HG02973 (cell line): ENCODE data around the gene L3MBTL2.

Experiments
- ATAC-seq: cut with Tn5 transposase; IDR thresholded peaks from one replicate; pipeline ENCODE4 v1.9.1; 2021; ENCODE audit warnings: moderate library complexity; ENCODE audit not compliant: unreplicated experiment

L3MBTL2 gene

DNA sequence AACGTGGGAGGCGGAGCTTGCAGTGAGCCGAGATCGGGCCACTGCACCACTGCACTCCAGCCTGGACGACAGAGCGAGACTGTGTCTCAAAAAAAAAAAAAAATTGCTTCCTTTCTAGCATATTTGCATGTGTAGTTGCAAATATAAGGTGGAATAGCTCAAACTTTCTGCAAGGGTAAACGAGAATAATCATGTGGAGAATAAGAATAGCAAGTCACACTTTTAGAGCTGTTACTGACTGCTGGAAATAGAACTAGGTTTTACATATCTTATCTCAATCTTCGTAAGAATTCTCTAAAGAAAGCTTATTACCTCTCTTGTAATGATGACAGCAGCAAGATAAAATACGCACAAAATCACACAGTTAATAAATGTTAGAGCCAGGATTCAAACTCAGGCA, 1.6 kb downstream of the L3MBTL2 start:
- no peak for ATAC-seq

DNA sequence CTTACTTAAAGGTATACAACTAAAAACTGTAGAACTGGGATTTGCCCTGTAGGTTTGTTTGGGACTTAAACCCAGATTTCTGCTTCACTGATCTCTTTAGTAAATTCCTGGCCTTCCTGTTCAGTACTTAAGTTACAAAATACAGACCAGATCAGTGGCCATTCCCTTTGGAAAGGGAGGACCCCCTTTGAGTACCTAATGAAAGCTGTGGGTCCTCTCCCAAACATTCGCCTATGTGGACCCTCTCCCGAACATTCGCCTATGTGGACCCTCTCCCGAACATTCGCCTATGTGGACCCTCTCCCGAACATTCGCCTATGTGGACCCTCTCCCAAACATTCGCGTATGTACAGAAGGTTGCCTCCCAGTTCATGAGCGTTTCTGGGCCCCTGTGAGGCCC, 10.3 kb downstream of the L3MBTL2 start:
- no peak for ATAC-seq

DNA sequence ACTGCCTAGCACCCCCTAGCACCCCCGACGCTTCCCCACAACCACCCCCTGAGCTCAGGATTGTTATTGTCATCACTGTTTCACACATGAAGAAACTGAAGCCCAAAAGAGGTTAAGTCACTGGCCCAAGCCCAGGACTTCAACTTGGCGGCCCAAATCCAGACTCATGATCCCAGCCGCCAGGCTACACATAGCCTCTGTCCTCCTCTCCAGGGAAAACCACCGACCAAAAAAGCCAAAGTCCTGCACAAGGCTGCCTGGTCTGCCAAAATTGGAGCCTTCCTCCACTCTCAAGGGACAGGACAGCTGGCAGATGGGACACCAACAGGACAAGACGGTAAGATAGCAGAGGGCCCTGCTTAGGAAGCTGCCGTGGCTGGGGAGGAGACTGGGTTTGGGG, 10.8 kb downstream of the L3MBTL2 start:
- ATAC-seq: no peak

DNA sequence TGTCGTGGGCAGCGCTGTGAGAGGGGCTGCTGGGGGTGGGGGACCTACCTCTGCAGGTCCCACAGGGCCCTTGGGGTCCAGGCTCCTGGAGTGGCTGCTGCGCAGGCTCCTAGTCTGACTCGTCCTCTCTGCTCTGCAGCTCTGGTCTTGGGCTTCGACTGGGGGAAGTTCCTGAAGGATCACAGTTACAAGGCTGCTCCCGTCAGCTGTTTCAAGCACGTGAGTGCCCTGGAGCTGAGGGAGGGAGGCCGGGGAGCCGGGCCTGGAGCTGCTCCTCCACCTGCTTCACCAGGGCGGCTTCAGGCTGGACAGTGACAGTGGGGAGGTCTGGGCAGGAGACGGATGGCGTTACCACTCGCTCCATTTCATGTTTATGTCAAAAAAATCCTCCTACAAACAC, 11.9 kb downstream of the L3MBTL2 start:
- no peak for ATAC-seq

DNA sequence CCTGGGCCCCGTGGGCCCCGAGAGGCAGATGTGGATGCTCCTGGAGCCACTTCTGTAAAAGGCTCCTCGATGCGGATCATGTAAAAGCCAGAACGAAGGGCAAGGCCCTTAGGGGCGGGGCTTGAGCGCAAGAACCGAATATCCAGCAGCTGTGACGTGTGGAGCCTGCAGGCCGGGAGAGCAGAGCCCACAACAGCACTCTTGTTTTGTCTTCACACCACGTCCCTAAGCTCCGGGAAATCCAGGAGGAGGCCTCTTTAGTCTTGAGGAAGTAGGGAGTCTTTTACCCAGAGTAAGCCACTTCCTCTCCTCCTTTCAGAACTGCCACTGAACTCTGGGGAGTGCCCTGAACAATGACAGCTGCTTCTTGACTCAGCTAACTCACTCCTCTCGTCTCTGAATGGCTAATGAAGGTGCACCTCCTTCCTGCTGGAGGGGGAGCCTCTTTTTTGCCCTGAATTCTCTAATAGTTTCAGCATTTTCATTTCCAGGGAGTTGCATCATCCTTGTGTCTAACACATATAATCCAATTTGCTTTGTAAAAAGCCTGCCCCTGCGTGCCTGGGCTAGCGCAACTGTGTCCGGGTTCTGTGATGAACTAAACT, 12.5 kb downstream of the L3MBTL2 start:
- ATAC-seq: peak; percentile 59

GRCh38 chr22:41222846-41223507, 17.9 kb downstream of the L3MBTL2 start:
- ATAC-seq: no peak

DNA sequence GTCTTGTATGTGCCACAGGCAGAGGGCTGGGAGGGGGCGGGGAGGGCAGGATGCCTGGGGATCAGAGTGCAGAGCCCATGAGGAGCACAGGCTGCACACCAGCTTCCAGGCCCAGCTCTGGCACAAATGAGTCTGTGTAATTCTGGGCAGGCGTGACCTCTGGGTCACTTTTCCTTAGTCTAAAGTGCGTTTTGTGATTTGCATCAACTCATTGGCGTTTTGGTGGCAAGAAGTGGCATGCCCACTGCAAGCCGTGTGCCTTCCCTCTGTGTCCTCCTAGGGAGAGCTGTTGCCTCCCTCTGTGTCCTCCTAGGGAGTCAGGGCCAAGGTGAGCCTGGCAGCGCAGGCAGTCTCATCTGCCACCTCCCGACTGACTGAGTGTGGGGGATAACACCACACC, 18.4 kb downstream of the L3MBTL2 start:
- ATAC-seq: no peak

GRCh38 chr22:41226723-41227655, 21.9 kb downstream of the L3MBTL2 start:
- no peak for ATAC-seq

- no peak for ATAC-seq
Observed at GRCh38 chr22:41229215-41229614, 24.1 kb downstream of the L3MBTL2 start.

- no peak for ATAC-seq
Observed at GRCh38 chr22:41229730-41230400, 24.8 kb downstream of the L3MBTL2 start.

GRCh38 chr22:41230401-41230785, 25.3 kb downstream of the L3MBTL2 start:
- ATAC-seq: no peak

DNA sequence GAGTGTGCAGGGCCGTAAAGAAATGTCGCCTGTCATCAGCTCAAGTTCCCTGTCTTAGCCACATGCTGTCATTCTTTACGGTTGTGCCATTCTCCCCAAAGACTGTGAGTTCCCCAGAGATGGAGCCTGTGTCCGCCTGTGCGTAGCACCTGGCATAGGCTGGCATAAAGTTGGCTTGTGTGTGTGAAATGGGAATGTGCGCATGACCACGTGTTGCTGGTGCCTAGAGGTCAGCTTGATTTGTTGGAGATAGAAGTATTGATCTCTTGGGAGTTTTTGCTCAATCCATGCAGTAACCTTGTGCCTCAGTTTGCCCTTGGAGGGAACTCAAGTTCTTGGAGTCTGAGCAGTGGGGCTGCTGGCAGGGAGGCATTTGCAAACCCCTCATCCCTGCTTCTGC, 26.3 kb downstream of the L3MBTL2 start:
- no peak for ATAC-seq

- no peak for ATAC-seq
Observed at GRCh38 chr22:41234815-41235695, 29.9 kb downstream of the L3MBTL2 start.

DNA sequence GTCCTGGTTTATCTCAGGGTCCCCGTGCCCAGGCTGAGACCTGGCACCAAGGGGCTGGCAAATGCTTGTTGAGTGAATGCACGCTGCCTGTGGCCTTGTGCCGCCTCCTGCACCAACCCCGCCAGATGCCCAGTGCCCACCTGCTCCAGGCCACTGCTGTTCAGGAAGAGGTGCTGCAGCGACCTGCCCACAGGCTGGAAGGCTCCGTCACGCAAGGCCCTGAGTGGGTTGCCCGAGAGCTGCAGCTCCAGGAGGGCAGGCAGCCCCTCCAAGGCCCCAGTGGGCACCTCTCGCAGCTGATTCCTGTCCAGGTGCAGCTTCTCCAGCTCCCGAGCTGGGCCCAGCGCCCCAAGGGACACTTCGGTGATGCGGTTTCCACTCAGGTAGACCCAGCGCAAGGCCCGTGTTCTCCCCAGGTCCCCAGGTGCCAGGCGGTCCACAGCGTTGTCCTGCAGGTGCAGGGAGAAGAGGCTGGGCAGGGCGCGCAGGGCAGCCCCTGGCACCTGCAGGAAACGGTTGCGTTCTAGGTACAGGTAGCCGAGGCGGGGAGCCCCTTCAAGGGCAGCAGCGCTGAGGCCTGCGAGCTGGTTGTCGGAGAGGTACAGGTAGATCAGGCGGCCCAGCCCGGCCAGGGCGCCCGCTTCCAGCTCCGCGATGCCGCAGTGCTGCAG, 32.1 kb downstream of the L3MBTL2 start:
- ATAC-seq: no peak

GRCh38 chr22:41237707-41238569, 32.8 kb downstream of the L3MBTL2 start:
- ATAC-seq: peak; percentile 60

GRCh38 chr22:41238570-41239442, 33.7 kb downstream of the L3MBTL2 start:
- no peak for ATAC-seq

DNA sequence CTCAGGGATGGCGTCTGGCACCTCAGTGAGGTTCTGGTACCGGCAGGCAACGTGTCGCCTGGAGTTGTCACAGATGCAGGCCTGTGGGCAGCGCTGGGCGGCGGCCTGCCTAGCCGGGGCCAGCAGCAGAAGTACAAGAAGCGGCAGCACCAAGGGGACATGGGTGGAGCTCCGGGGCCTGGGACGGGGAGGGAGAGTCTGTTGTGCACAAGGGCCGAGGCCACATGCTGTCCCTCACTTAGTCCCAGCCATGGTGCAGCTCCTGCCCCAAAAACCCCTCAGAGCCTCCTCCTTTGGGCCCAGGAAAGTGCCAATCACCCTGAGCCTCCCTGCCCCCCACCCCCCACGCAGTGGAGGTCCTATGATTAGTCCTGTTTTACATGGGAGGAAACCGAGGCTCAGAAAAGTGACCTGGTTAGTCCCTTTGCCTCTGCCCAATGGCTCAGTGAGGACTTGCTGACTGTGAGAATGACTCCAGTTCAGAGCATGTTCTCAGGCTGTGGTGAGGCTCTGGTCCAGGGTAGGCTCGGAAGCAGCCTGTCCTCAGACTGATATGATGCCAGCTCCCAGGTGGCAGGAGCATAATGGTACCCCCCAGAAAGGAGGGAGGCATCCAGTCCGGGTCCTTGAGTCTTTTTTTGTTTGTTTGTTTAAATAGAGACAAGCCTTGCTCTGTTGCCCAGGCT, 34.5 kb downstream of the L3MBTL2 start:
- no peak for ATAC-seq
